HG02970 (cell line): ENCODE results near the gene STPG3.

Experiments
- ATAC-seq: cut with Tn5 transposase; IDR thresholded peaks from one replicate; pipeline ENCODE4 v1.9.1; 2021; ENCODE audit warnings: mild to moderate bottlenecking, moderate library complexity, moderate number of reproducible peaks; ENCODE audit not compliant: unreplicated experiment, low FRiP score

STPG3 gene

GRCh38 chr9:137264067-137264466, 13.0 kb downstream of the STPG3 start:
- no peak for ATAC-seq

DNA sequence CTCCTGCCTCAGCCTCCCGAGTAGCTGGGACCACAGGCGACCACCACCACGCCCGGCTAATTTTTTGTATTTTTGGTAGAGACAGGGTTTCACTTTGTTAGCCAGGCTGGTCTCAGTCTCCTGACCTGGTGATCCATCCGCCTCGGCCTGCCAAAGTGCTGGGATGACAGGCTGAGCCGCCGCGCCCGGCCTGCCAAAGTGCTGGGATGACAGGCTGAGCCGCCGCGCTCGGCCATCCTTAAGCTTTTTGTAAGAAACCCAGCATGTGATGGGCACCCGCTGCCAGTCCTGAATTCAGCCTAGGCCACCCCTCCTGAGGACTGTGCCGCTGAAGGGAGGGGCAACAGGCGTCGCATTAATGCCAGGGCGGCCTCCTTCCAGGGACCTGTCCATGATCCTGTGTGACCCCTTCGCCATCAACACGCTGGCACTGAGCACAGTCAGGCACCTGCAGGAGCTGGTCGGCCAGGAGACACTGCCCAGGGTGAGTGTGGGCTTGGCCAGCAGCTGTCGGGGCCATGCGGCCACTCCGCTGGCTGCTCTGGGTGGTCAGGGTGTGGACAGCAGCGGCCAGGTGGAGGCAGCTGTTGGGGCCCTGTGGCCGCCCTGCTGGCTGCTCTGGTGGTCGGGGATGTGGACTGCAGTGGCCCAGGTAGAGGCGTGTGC, 14.5 kb downstream of the STPG3 start:
- no peak for ATAC-seq

- no peak for ATAC-seq
These were observed 15.1 kb downstream of the STPG3 start for GRCh38 chr9:137266162-137266527.

DNA sequence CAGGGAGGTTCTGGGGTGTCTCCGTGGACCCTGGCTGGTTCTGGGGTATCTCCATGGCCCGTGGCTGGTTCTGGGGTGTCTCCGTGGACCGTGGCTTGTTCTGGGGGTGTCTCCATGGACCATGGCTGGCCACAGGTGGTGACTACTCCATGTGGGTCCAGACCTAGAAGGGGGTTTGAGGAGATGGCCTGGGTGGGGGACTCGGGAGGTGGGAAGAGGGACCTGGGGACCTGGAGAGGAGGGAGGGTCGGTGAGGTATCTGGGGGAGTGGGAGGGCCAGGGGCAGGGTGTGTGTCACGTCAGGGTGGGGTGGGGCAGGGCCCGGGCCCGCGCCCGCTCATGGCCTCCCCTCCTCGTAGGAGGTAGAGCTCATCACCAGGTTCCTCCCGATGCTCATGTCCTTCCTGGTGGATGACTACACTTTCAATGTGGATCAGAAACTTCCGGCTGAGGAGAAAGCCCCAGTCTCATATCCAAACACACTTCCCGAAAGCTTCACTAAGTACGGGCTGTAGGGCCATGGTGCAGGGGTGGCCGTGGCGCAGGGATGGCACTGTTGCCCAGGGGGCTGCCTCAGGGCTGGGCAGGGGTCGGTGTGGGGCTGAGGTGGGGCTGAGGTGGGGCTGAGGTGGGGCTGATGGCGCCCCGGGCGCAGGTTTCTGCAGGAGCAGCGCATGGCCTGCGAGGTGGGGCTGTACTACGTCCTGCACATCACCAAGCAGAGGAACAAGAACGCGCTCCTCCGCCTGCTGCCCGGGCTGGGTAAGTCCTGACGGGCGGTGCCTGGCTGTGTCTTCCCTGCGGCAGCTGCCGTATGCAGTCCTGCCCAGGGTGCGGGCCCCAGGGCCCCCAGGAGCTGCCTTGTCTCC, 15.7 kb downstream of the STPG3 start:
- ATAC-seq, result no peak

GRCh38 chr9:137267933-137268355, 16.9 kb downstream of the STPG3 start:
- ATAC-seq, result no peak

- ATAC-seq, result no peak
These were observed 17.6 kb downstream of the STPG3 start for GRCh38 chr9:137268538-137269201.

DNA sequence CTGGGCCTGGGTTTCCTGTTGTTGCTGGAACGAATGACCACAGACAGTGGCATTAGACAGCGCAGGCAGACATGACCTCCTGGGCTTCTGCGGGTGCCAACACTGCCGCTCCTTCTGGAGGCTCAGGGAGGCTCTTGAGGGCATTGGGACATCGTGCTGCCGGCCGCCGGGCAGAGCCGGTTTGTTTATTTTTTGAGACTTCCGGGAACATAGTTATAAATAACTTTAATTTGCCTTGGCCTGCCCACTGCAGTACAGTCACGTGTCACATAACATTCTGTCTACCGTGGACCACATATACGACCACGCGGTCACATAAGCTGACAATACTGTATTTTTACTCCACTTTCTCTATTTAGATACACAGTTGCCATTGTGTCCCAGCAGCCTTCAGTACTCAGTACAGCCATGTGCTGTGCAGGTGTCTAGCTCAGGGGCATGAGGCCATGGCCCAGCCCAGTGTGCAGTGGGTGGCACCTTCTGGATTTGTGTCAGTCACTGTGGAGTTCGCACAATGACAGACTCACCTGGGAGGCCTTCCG, 18.2 kb downstream of the STPG3 start:
- ATAC-seq, result no peak

DNA sequence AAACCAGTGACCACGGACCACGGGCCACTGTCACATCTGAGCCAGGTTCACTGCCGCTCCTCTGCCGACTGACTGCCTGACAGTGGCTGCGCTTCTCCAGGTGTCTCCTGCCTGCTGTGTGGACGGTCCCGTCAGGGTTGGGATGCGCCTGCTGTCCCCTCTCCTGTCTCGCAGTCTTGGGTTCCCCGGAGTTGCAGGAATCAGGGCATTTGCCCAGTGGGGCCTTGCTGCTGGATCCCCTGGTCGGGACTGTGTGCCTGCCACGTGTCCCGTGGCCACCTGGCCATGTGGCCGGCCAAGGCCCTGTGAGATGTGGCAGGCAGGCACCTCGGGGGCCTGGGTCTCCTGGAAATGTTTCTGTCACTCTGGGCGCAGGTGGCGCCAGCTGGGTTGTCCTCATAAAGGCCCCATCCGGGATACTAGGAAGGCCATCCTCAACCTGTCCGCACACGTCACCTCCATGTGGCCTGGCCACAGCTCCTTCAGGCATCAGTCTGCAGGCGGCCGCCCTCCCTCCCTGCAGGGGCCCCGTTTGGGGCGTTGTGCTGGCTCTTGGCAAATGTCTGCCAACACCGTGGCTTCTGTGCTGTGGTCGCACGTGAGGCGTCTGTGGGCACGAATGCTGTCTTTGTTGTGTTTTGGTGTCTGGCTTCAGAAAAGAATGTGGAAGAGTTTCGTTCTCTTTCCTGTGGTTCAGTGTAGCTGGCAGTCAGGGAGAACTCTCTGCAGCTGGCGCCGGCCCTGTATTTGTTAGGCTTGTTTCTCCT, 20.0 kb downstream of the STPG3 start:
- no peak for ATAC-seq

GRCh38 chr9:137271696-137272076, 20.6 kb downstream of the STPG3 start:
- no peak for ATAC-seq

DNA sequence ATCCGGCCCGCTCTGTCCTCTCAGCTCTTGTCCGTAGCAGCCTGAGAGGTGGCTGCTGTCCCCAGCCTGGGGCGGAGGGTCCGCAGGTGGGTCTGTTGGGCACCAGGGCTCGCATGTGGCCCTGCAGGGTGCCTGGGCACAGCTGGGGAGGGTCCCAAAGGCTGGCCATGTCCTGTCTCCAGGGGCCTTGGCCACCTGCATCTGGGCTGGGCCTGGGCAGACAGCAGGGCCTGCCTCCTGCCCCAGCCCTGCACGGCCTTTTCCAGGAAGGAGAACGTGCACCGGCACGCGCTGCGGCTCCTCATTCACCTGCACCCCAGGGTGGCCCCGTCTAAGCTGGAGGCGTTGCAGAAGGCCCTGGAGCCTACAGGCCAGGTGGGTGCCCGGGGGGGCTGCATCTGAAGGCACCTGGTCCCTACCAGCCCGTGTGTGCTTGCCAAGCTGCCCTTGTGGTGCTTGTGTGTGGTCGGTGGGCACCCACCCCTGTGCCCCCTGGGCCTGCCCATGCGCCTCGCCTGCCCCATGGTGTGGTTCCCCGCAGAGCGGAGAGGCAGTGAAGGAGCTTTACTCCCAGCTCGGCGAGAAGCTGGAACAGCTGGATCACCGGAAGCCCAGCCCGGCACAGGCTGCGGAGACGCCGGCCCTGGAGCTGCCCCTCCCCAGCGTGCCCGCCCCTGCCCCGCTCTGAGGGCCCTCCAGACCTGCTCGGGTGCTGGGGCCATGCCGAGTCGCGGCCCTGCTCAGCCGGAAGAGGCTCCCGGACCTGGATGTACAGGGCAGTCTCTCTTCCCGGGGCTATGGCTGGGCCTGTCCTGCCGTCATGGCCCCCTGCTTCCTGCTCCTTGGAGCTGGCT, 21.4 kb downstream of the STPG3 start:
- ATAC-seq, result no peak

DNA sequence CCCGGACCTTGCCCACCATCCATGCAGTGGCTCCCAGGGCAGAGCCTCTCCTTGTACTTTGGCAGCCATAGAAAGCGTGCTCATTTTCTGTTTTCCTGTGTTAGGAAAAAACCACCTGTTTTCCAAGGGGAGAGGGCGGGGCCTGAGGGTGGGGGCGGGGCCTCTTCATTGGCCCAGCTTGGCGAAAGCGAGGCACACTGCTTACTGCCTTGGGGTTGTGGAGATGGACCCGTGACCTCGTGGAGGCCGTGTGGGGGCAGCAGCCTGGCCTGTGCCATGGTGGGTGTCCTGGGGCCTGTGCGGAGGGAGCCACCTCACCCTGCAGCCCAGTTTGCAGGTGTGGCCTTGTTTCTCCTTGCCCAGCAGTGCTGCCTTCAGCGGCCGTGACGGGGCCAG, 22.0 kb downstream of the STPG3 start:
- no peak for ATAC-seq

GRCh38 chr9:137273611-137274320, 22.7 kb downstream of the STPG3 start:
- no peak for ATAC-seq

DNA sequence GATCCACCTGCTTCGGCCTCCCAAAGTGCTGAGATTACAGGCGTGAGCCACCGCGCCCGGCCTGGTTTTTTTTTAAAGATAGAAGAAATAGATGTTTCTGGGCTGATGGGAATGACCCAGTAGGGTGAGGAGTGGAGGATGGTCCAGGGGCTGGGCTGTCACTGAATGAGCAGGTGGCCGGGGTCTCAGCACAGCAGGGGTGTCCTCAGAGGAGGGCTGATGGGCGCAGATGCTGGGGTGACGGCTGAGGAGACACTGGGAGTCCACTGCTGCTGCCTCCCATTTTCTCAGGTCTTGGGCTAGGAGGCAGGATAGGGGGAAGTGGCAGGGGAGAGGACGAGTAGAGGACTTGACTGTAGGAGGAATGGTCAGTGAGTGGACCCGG, 24.1 kb downstream of the STPG3 start:
- no peak for ATAC-seq

GRCh38 chr9:137275588-137276472, 24.7 kb downstream of the STPG3 start:
- ATAC-seq, result no peak

DNA sequence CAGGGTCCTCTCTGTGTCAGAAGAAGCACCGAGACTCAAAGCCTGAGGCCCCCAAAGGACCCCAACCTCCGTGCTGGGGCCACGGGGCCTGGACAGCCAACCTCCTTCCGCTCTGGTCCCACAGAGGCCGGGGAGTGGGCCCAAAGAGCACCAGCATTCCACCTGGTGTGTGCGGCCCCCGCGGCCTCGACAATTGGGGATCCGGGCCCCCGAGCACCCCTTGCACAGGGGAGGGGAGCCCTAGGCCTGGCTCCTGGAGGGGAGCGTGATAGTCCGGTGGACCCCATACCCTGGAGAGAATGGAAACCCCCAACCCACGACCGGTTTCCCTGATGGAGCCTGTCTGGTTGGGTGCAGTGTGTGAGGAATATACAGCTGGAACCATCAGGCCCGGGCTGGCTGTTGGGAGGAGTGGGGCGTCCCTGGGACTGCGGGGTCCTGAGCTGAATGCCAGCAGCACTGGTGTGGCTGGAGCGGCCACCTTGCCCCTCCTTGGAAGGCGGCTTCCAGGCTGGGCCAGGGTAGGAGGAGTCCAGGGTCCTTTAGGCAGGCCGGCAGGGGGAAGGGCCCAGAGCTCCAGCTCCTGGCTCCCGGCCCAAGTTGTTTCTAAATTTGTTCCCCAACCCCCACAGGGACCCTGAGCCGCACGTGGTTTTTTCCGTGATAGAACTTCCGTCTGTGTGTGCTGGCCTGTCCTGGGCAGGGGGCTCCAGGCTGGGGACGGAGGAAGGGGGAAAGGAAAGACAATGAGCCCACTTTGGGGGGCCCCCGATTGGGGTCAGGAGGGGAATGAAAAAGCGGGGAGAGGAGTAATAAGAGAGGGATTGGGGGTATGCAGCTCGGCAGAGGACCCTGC, 25.6 kb downstream of the STPG3 start:
- ATAC-seq, result no peak

DNA sequence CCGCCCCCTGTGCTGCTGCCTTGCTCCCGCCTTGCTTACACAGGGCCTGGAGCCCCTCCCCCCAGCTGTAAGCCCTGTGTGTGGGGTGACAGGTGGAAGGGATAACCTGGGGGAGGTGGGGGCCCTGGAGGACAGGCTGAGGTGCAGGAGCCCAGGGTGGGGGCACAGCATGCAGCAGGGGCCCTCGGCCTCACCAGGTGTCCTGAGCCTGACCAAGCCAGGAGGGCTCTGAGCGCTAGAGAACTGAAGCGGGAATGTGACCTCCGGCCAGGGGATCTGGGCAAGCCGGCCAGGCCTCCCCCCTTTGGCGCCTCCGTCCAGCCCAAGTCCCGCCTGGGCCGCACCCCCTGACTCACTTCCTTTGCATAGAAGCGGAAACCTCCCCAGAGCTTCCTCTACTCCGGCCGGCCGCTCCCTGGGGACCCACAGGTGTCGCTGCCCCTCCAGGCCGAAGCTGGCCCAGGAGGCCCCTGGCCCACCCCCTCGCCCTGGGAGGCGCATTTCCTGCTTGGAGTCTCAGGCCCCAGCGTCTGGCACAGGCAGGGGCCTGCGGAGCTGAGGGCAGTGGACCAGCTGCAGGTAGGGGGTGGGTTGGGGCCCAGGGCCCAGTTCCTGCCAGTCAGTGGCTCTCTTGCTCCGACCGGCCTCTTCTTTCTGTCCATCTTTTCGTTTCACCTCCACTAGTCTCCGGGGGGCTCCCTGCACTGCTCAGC, 26.4 kb downstream of the STPG3 start, which contains the start of gene TOR4A:
TSS of gene TOR4A (plus strand) at position 398 of the 713 bp plus-strand sequence. CDS start 964 bp downstream, outside the sequence.
- peak; percentile 76 for ATAC-seq
